Measurements from ENCODE around the gene WDPCP. TPM values are rescaled to one million over a fixed set of nuclear protein-coding genes. Genes with fewer than 3 reads are reported as not detected.
"Not testable (repeated sequence)": the region's sequence is repeated elsewhere in the genome, so short reads cannot be mapped to it uniquely, and the experiment has no call there.

WDPCP gene
- total RNA-seq = 11.1 and 12.4 TPM in 2 replicates
- long read RNA-seq, full-length matches to known transcripts = 28 of 68 reads
- long read RNA-seq, partial matches to known transcripts = 9 of 68 reads
- long read RNA-seq, other reads (novel, unspliced or antisense) = 31 of 68 reads

- Mint-ChIP-seq H3K4me3 (ENCODE audit: unreplicated experiment) (peak within 1 kb of the TSS; percentile 99), H3K36me3 (ENCODE audit: unreplicated experiment) (peaks cover 4% of the 10 kb centered on the region), H3K27me3 (ENCODE audit: unreplicated experiment) (no peaks in the 10 kb centered on the region), H3K9me3 (ENCODE audit: unreplicated experiment) (no peaks in the 10 kb centered on the region), H3K4me1 (ENCODE audit: unreplicated experiment) (peaks cover 28% of the 10 kb centered on the region), H3K27ac (ENCODE audit: unreplicated experiment) (peak within 1 kb of the TSS; percentile 100)
- DNase-seq (ENCODE audit: extremely low spot score, unreplicated experiment) = peak; percentile 96
- no peak for TF ChIP-seq CTCF (IDR thresholded peaks at IDR 0.05)
Observed at GRCh38 chr2:63588385-63589147, at the start of gene WDPCP, which contains the start of gene MDH1. TSS of gene WDPCP (minus strand) at chr2:63588477. CDS start at chr2:63588271, 206 bp downstream. TSS of gene MDH1 (plus strand) at chr2:63588963. CDS start at chr2:63589044, 81 bp downstream.

- no peaks in the 10 kb centered on the region for H3K4me1 Mint-ChIP-seq (ENCODE audit: unreplicated experiment)
- H3K36me3 Mint-ChIP-seq (ENCODE audit: unreplicated experiment) = no peaks in the 10 kb centered on the region
- DNase-seq (ENCODE audit: extremely low spot score, unreplicated experiment) = no peak
- H3K4me3 Mint-ChIP-seq (ENCODE audit: unreplicated experiment) = no peak overlapping the region
- TF ChIP-seq CTCF (IDR thresholded peaks at IDR 0.05) = no peak
- H3K27me3 Mint-ChIP-seq (ENCODE audit: unreplicated experiment) = peaks cover 8% of the 10 kb centered on the region
- no peak overlapping the region for H3K27ac Mint-ChIP-seq (ENCODE audit: unreplicated experiment)
- peaks cover 28% of the 10 kb centered on the region for H3K9me3 Mint-ChIP-seq (ENCODE audit: unreplicated experiment)
Observed at GRCh38 chr2:63632382-63632781, 44.1 kb upstream of the WDPCP start.

- Mint-ChIP-seq H3K4me3 (ENCODE audit: unreplicated experiment) (no peak overlapping the region), H3K9me3 (ENCODE audit: unreplicated experiment) (peaks cover 28% of the 10 kb centered on the region), H3K36me3 (ENCODE audit: unreplicated experiment) (no peaks in the 10 kb centered on the region), H3K4me1 (ENCODE audit: unreplicated experiment) (no peaks in the 10 kb centered on the region), H3K27me3 (ENCODE audit: unreplicated experiment) (peaks cover 6% of the 10 kb centered on the region), H3K27ac (ENCODE audit: unreplicated experiment) (no peak overlapping the region)
- TF ChIP-seq CTCF (IDR thresholded peaks at IDR 0.05) = no peak
- DNase-seq (ENCODE audit: extremely low spot score, unreplicated experiment) = no peak
Observed at GRCh38 chr2:63631501-63631900, 43.2 kb upstream of the WDPCP start.

- TF ChIP-seq CTCF (IDR thresholded peaks at IDR 0.05) = no peak
- peaks cover 23% of the 10 kb centered on the region for H3K27me3 Mint-ChIP-seq (ENCODE audit: unreplicated experiment)
- no peak overlapping the region for H3K4me3 Mint-ChIP-seq (ENCODE audit: unreplicated experiment)
- no peaks in the 10 kb centered on the region for H3K4me1 Mint-ChIP-seq (ENCODE audit: unreplicated experiment)
- no peak overlapping the region for H3K27ac Mint-ChIP-seq (ENCODE audit: unreplicated experiment)
- H3K9me3 Mint-ChIP-seq (ENCODE audit: unreplicated experiment) = peaks cover 6% of the 10 kb centered on the region
- no peaks in the 10 kb centered on the region for H3K36me3 Mint-ChIP-seq (ENCODE audit: unreplicated experiment)
- no peak for DNase-seq (ENCODE audit: extremely low spot score, unreplicated experiment)
Observed at GRCh38 chr2:63628403-63628942, 40.2 kb upstream of the WDPCP start.

- Mint-ChIP-seq H3K27me3 (ENCODE audit: unreplicated experiment) (peaks cover 29% of the 10 kb centered on the region), H3K4me3 (ENCODE audit: unreplicated experiment) (no peak overlapping the region), H3K27ac (ENCODE audit: unreplicated experiment) (no peak overlapping the region), H3K4me1 (ENCODE audit: unreplicated experiment) (no peaks in the 10 kb centered on the region), H3K9me3 (ENCODE audit: unreplicated experiment) (peaks cover 6% of the 10 kb centered on the region), H3K36me3 (ENCODE audit: unreplicated experiment) (no peaks in the 10 kb centered on the region)
- no peak for DNase-seq (ENCODE audit: extremely low spot score, unreplicated experiment)
- TF ChIP-seq CTCF (IDR thresholded peaks at IDR 0.05) = no peak
Observed at GRCh38 chr2:63627866-63628265, 39.6 kb upstream of the WDPCP start.

GRCh38 chr2:63623763-63624162, 35.5 kb upstream of the WDPCP start:
- H3K27me3 Mint-ChIP-seq (ENCODE audit: unreplicated experiment) = peaks cover 26% of the 10 kb centered on the region
- not testable (repeated sequence) for H3K27ac Mint-ChIP-seq (ENCODE audit: unreplicated experiment); H3K9me3 Mint-ChIP-seq (ENCODE audit: unreplicated experiment); H3K4me1 Mint-ChIP-seq (ENCODE audit: unreplicated experiment); H3K36me3 Mint-ChIP-seq (ENCODE audit: unreplicated experiment); DNase-seq (ENCODE audit: extremely low spot score, unreplicated experiment); H3K4me3 Mint-ChIP-seq (ENCODE audit: unreplicated experiment)

All from osteocyte (in vitro differentiated cells).